Thoracic aorta (tissue), 2 donors: ENCODE measurements around the gene LRP1B. TPM values are rescaled to one million over a fixed set of nuclear protein-coding genes. Genes with fewer than 3 reads are reported as not detected.

ENCODE experiments used
- ATAC-seq: fragments of 150-250 bp; one replicate; pipeline ENCODE4 v1.8.0; 2017; ENCODE audit warnings: low read depth; ENCODE audit not compliant: insufficient number of reproducible peaks, low FRiP score
- DNase-seq: peaks from one replicate; pipeline ENCODE4 v3.0.0-alpha.2; 2020; ENCODE audit warnings: low spot score
- H3K27ac ChIP-seq, 2 donors: fragments of 200-600 bp; sonication (generic); 1 replicate in 1 of 2; 2 replicates in 1 of 2; pipeline ENCODE4 v1.5.1; 2016; ENCODE audit warnings: mild to moderate bottlenecking in 2 of 2, moderate library complexity in 2 of 2
- H3K27me3 ChIP-seq: fragments of 200-600 bp; sonication (generic); replicated peaks from 2 replicates; pipeline ENCODE4 v1.6.0; 2016; ENCODE audit warnings: mild to moderate bottlenecking; ENCODE audit not compliant: insufficient read depth
- H3K36me3 ChIP-seq: fragments of 200-600 bp; sonication (generic); one replicate; pipeline ENCODE4 v1.5.1; 2016
- H3K4me1 ChIP-seq, 2 donors: fragments of 200-600 bp; sonication (generic); 1 replicate in 1 of 2; 2 replicates in 1 of 2; pipeline versions ENCODE4 v1.5.1 to v1.6.0; 2016; ENCODE audit warnings: low read depth in 2 of 2, mild to moderate bottlenecking in 1 of 2; ENCODE audit not compliant: control insufficient read depth in 1 of 2
- H3K4me3 ChIP-seq: fragments of 200-600 bp; sonication (generic); 2 replicates; pipeline ENCODE4 v1.5.1; 2016; ENCODE audit warnings: mild to moderate bottlenecking
- H3K9me3 ChIP-seq: fragments of 200-600 bp; sonication (generic); 2 replicates; pipeline ENCODE4 v1.5.1; 2016
- CTCF ChIP-seq: fragments of 200-600 bp; sonication (generic); IDR thresholded peaks from one replicate; pipeline ENCODE4 v1.5.1; 2019; ENCODE audit warnings: antibody characterized with exemption
- total RNA-seq, 2 donors: library from RNA; depleted of rRNA; stranded (reverse); fragments of >200 nt; gene quantifications; one replicate each; pipeline versions ENCODE4 v1.1.0 to v1.2.3, GENCODE V29; 2016

LRP1B gene
- total RNA-seq, 2 donors from 2014 or later: 0.27 to 0.28 TPM

GRCh38 chr2:141003967-141004657 lies 1126.7 kb downstream of the LRP1B start:
- no peaks in the 10 kb centered on the region for H3K9me3 ChIP-seq
- H3K4me3 ChIP-seq: no peak overlapping the region
- no peak for TF ChIP-seq CTCF

GRCh38 chr2:141001750-141002149 lies 1129.1 kb downstream of the LRP1B start:
- no peak for TF ChIP-seq CTCF
- no peak overlapping the region for H3K4me3 ChIP-seq
- no peaks in the 10 kb centered on the region for H3K4me1 ChIP-seq
- no peaks in the 10 kb centered on the region for H3K9me3 ChIP-seq
- H3K36me3 ChIP-seq: no peaks in the 10 kb centered on the region
- ATAC-seq (no peak), DNase-seq (no peak)
- H3K27ac ChIP-seq: no peak overlapping the region
- H3K27me3 ChIP-seq: no peaks in the 10 kb centered on the region

More at GRCh38 chr2:141003967-141004657, 1126.7 kb downstream of the LRP1B start:
- DNase-seq (no peak), ATAC-seq (no peak)
- Histone ChIP-seq H3K27me3 (no peaks in the 10 kb centered on the region), H3K4me1 (no peaks in the 10 kb centered on the region), H3K36me3 (no peaks in the 10 kb centered on the region), H3K27ac (no peak overlapping the region)

- no peak overlapping the region for H3K4me3 ChIP-seq
- ATAC-seq: no peak
- no peak for TF ChIP-seq CTCF
Measured at GRCh38 chr2:140998577-140998976, 1132.2 kb downstream of the LRP1B start.

GRCh38 chr2:140998017-140998416 lies 1132.8 kb downstream of the LRP1B start:
- Histone ChIP-seq H3K36me3 (no peaks in the 10 kb centered on the region), H3K4me1 (no peaks in the 10 kb centered on the region), H3K27ac (no peak overlapping the region), H3K4me3 (no peak overlapping the region), H3K9me3 (no peaks in the 10 kb centered on the region), H3K27me3 (no peaks in the 10 kb centered on the region)
- TF ChIP-seq CTCF: no peak
- DNase-seq (no peak), ATAC-seq (no peak)

More at GRCh38 chr2:140998577-140998976, 1132.2 kb downstream of the LRP1B start:
- Histone ChIP-seq H3K36me3 (no peaks in the 10 kb centered on the region), H3K27me3 (no peaks in the 10 kb centered on the region), H3K4me1 (no peaks in the 10 kb centered on the region), H3K9me3 (no peaks in the 10 kb centered on the region), H3K27ac (no peak overlapping the region)
- no peak for DNase-seq

GRCh38 chr2:140994856-140995255 lies 1136.0 kb downstream of the LRP1B start:
- Histone ChIP-seq H3K27me3 (no peaks in the 10 kb centered on the region), H3K4me3 (no peak overlapping the region), H3K27ac (no peak overlapping the region), H3K4me1 (no peaks in the 10 kb centered on the region), H3K9me3 (no peaks in the 10 kb centered on the region), H3K36me3 (no peaks in the 10 kb centered on the region)
- DNase-seq (no peak), ATAC-seq (no peak)
- TF ChIP-seq CTCF: no peak
